Neural progenitor cell (in vitro differentiated cells): ENCODE results near the gene HMCN1. TPM values are rescaled to one million over a fixed set of nuclear protein-coding genes. Genes with fewer than 3 reads are reported as not detected.

ENCODE experiments used
- DNase-seq: peaks from one replicate; pipeline ENCODE4 v3.0.0-alpha.2; 2016; ENCODE audit warnings: low spot score
- H2AFZ ChIP-seq: fragments of 200-600 bp; sonication (generic); replicated peaks from 2 replicates; pipeline ENCODE4 v1.6.1; 2016; ENCODE audit warnings: antibody characterized with exemption
- H3F3A ChIP-seq: fragments of 200-600 bp; sonication (generic); 2 replicates; pipeline ENCODE4 v1.6.1; 2016; ENCODE audit warnings: antibody characterized with exemption, low read depth
- H3K27ac ChIP-seq: fragments of 200-600 bp; sonication (generic); 2 replicates; pipeline ENCODE4 v1.5.1; 2016; ENCODE audit warnings: mild to moderate bottlenecking
- H3K27me3 ChIP-seq: fragments of 200-600 bp; sonication (generic); 2 replicates; pipeline ENCODE4 v1.6.1; 2016; ENCODE audit warnings: mild to moderate bottlenecking, moderate library complexity
- H3K36me3 ChIP-seq: fragments of 200-600 bp; sonication (generic); 2 replicates; pipeline ENCODE4 v1.5.1; 2016
- H3K4me1 ChIP-seq: fragments of 200-600 bp; sonication (generic); 2 replicates; pipeline ENCODE4 v1.6.1; 2016; ENCODE audit warnings: mixed run types
- H3K4me2 ChIP-seq: fragments of 200-600 bp; sonication (generic); 2 replicates; pipeline ENCODE4 v1.6.1; 2016
- H3K4me3 ChIP-seq: fragments of 200-600 bp; sonication (generic); 2 replicates; pipeline ENCODE4 v1.5.1; 2016
- H3K79me2 ChIP-seq: fragments of 200-600 bp; sonication (generic); 2 replicates; pipeline ENCODE4 v1.6.1; 2016; ENCODE audit warnings: low read depth
- H3K9ac ChIP-seq: fragments of 200-600 bp; sonication (generic); 2 replicates; pipeline ENCODE4 v1.6.1; 2016
- H3K9me3 ChIP-seq: fragments of 200-600 bp; sonication (generic); 2 replicates; pipeline ENCODE4 v1.5.1; 2016; ENCODE audit warnings: low read depth
- H4K20me1 ChIP-seq: fragments of 200-600 bp; sonication (generic); 2 replicates; pipeline ENCODE4 v1.6.1; 2016; ENCODE audit warnings: low read depth
- H3K27ac Mint-ChIP-seq: 3 replicates; pipeline ENCODE4 v1.8.0; 2021; ENCODE audit warnings: mixed read lengths
- H3K27me3 Mint-ChIP-seq: 2 replicates; pipeline ENCODE4 v1.8.0; 2022; ENCODE audit warnings: low read depth, mild to moderate bottlenecking, inconsistent platforms, moderate library complexity, mixed read lengths; ENCODE audit not compliant: insufficient read depth
- H3K36me3 Mint-ChIP-seq: 3 replicates; pipeline ENCODE4 v1.8.0; 2021; ENCODE audit warnings: mixed read lengths
- H3K4me1 Mint-ChIP-seq: 3 replicates; pipeline ENCODE4 v1.8.0; 2021; ENCODE audit warnings: mixed read lengths
- H3K4me3 Mint-ChIP-seq: 3 replicates; pipeline ENCODE4 v1.8.0; 2021; ENCODE audit warnings: mild to moderate bottlenecking, moderate library complexity, mixed read lengths
- H3K9me3 Mint-ChIP-seq: 3 replicates; pipeline ENCODE4 v1.8.0; 2020; ENCODE audit warnings: mixed read lengths
- EZH2 ChIP-seq: fragments of 200-600 bp; sonication (generic); IDR thresholded peaks from 2 replicates; pipeline ENCODE4 v1.6.1; 2017; ENCODE audit warnings: antibody characterized with exemption, mild to moderate bottlenecking, moderate library complexity
- EZH2phosphoT487 ChIP-seq: fragments of 200-600 bp; sonication (generic); IDR thresholded peaks from 2 replicates; pipeline ENCODE4 v1.6.1; 2017; ENCODE audit warnings: antibody characterized with exemption
- total RNA-seq: library from RNA; depleted of rRNA; stranded (reverse); fragments of >200 nt; gene quantifications from 2 replicates; pipeline ENCODE4 v1.2.3, GENCODE V29; 2015; ENCODE audit warnings: low replicate concordance
- TF ChIP-seq, protein P1 (sequence below): fragments of 200-600 bp; sonication (generic); IDR thresholded peaks from 2 replicates; pipeline ENCODE4 v1.5.1; 2017; ENCODE audit warnings: antibody characterized with exemption, mild to moderate bottlenecking

The HMCN1 gene
- total RNA-seq, 1 donor from 2014 or later: 26.4 TPM

- DNase-seq: peak; percentile 10
- H2AFZ ChIP-seq: no peak overlapping the region
- no peaks in the 10 kb centered on the region for H4K20me1 ChIP-seq
- TF ChIP-seq, protein P1, sequence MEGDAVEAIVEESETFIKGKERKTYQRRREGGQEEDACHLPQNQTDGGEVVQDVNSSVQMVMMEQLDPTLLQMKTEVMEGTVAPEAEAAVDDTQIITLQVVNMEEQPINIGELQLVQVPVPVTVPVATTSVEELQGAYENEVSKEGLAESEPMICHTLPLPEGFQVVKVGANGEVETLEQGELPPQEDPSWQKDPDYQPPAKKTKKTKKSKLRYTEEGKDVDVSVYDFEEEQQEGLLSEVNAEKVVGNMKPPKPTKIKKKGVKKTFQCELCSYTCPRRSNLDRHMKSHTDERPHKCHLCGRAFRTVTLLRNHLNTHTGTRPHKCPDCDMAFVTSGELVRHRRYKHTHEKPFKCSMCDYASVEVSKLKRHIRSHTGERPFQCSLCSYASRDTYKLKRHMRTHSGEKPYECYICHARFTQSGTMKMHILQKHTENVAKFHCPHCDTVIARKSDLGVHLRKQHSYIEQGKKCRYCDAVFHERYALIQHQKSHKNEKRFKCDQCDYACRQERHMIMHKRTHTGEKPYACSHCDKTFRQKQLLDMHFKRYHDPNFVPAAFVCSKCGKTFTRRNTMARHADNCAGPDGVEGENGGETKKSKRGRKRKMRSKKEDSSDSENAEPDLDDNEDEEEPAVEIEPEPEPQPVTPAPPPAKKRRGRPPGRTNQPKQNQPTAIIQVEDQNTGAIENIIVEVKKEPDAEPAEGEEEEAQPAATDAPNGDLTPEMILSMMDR: no peak
- no peak for TF ChIP-seq EZH2phosphoT487
- TF ChIP-seq EZH2: no peak
- no peaks in the 10 kb centered on the region for H3K27me3 ChIP-seq
- Mint-ChIP-seq H3K4me3 (no peak overlapping the region), H3K27me3 (no peaks in the 10 kb centered on the region), H3K27ac (no peak overlapping the region), H3K36me3 (no peaks in the 10 kb centered on the region), H3K4me1 (peaks cover 15% of the 10 kb centered on the region), H3K9me3 (no peaks in the 10 kb centered on the region)
- no peaks in the 10 kb centered on the region for H3F3A ChIP-seq
- H3K4me3 ChIP-seq: no peak overlapping the region
- no peaks in the 10 kb centered on the region for H3K9me3 ChIP-seq
- H3K27ac ChIP-seq: no peak overlapping the region
- peaks cover 8% of the 10 kb centered on the region for H3K4me1 ChIP-seq
- peak overlapping the region; percentile 9 for H3K4me2 ChIP-seq
- no peak overlapping the region for H3K9ac ChIP-seq
- H3K36me3 ChIP-seq: no peaks in the 10 kb centered on the region
- no peaks in the 10 kb centered on the region for H3K79me2 ChIP-seq
Measured at GRCh38 chr1:185843297-185843869, 109.2 kb downstream of the HMCN1 start.

GRCh38 chr1:185843986-185844385 lies 109.8 kb downstream of the HMCN1 start:
- Mint-ChIP-seq H3K27ac (no peak overlapping the region), H3K27me3 (no peaks in the 10 kb centered on the region), H3K4me3 (no peak overlapping the region), H3K36me3 (no peaks in the 10 kb centered on the region), H3K4me1 (peaks cover 15% of the 10 kb centered on the region), H3K9me3 (no peaks in the 10 kb centered on the region)
- Histone ChIP-seq H3K79me2 (no peaks in the 10 kb centered on the region), H3K36me3 (no peaks in the 10 kb centered on the region), H3K4me3 (no peak overlapping the region), H3K9ac (no peak overlapping the region), H3K27me3 (no peaks in the 10 kb centered on the region), H3K27ac (no peak overlapping the region), H3F3A (no peaks in the 10 kb centered on the region), H3K4me1 (peaks cover 8% of the 10 kb centered on the region), H3K9me3 (no peaks in the 10 kb centered on the region), H2AFZ (no peak overlapping the region), H4K20me1 (no peaks in the 10 kb centered on the region), H3K4me2 (no peak overlapping the region)
- no peak for TF ChIP-seq EZH2phosphoT487
- TF ChIP-seq, protein P1: no peak
- TF ChIP-seq EZH2: no peak
- DNase-seq: no peak

GRCh38 chr1:185846672-185847444 lies 112.7 kb downstream of the HMCN1 start:
- Mint-ChIP-seq H3K27me3 (no peaks in the 10 kb centered on the region), H3K27ac (no peak overlapping the region), H3K4me3 (no peak overlapping the region), H3K9me3 (no peaks in the 10 kb centered on the region), H3K4me1 (peaks cover 15% of the 10 kb centered on the region), H3K36me3 (no peaks in the 10 kb centered on the region)
- Histone ChIP-seq H3K9me3 (no peaks in the 10 kb centered on the region), H3K79me2 (no peaks in the 10 kb centered on the region), H3K27me3 (no peaks in the 10 kb centered on the region), H3K4me1 (peaks cover 22% of the 10 kb centered on the region), H3K36me3 (no peaks in the 10 kb centered on the region), H3K4me2 (no peak overlapping the region), H3K27ac (no peak overlapping the region), H4K20me1 (no peaks in the 10 kb centered on the region), H3K4me3 (no peak overlapping the region), H3F3A (no peaks in the 10 kb centered on the region), H3K9ac (no peak overlapping the region), H2AFZ (no peak overlapping the region)
- no peak for TF ChIP-seq EZH2phosphoT487
- TF ChIP-seq EZH2: no peak
- TF ChIP-seq, protein P1: no peak
- DNase-seq: no peak
